Measurements from ENCODE around the gene ATP2B1.

ATP2B1 gene

GRCh38 chr12:89662623-89663022 lies 46.0 kb downstream of the ATP2B1 start:
- no peak for DNase-seq (ENCODE audit: low read depth in 1 of 2, low spot score in 1 of 2)

- no peak for DNase-seq (ENCODE audit: low read depth in 1 of 2, low spot score in 1 of 2)
Observed at GRCh38 chr12:89661706-89662330, 46.8 kb downstream of the ATP2B1 start.

GRCh38 chr12:89657739-89658138 lies 50.9 kb downstream of the ATP2B1 start:
- no peak for DNase-seq (ENCODE audit: low read depth in 1 of 2, low spot score in 1 of 2)

- no peak for DNase-seq (ENCODE audit: low read depth in 1 of 2, low spot score in 1 of 2)
Observed at GRCh38 chr12:89657066-89657465, 51.6 kb downstream of the ATP2B1 start.

- no peak for DNase-seq (ENCODE audit: low read depth in 1 of 2, low spot score in 1 of 2)
Observed at GRCh38 chr12:89655841-89656240, 52.8 kb downstream of the ATP2B1 start.

GRCh38 chr12:89651192-89651591 lies 57.4 kb downstream of the ATP2B1 start:
- DNase-seq (ENCODE audit: low read depth in 1 of 2, low spot score in 1 of 2), result no peak

GRCh38 chr12:89650239-89650638 lies 58.4 kb downstream of the ATP2B1 start:
- DNase-seq (ENCODE audit: low read depth in 1 of 2, low spot score in 1 of 2), result no peak

GRCh38 chr12:89649820-89650219 lies 58.8 kb downstream of the ATP2B1 start:
- DNase-seq (ENCODE audit: low read depth in 1 of 2, low spot score in 1 of 2), result no peak

GRCh38 chr12:89649139-89649538 lies 59.5 kb downstream of the ATP2B1 start:
- DNase-seq (ENCODE audit: low read depth in 1 of 2, low spot score in 1 of 2), result no peak

GRCh38 chr12:89648211-89648930 lies 60.3 kb downstream of the ATP2B1 start:
- DNase-seq (ENCODE audit: low read depth in 1 of 2, low spot score in 1 of 2), result no peak

GRCh38 chr12:89645434-89645833 lies 63.2 kb downstream of the ATP2B1 start:
- no peak for DNase-seq (ENCODE audit: low read depth in 1 of 2, low spot score in 1 of 2)

- no peak for DNase-seq (ENCODE audit: low read depth in 1 of 2, low spot score in 1 of 2)
Observed at GRCh38 chr12:89642959-89643358, 65.7 kb downstream of the ATP2B1 start.

- DNase-seq (ENCODE audit: low read depth in 1 of 2, low spot score in 1 of 2), result no peak
Observed at GRCh38 chr12:89636776-89637160, 71.9 kb downstream of the ATP2B1 start.

GRCh38 chr12:89636052-89636775 lies 72.4 kb downstream of the ATP2B1 start:
- no peak for DNase-seq (ENCODE audit: low read depth in 1 of 2, low spot score in 1 of 2)

- DNase-seq (ENCODE audit: low read depth in 1 of 2, low spot score in 1 of 2), result no peak
Observed at GRCh38 chr12:89634508-89634907, 74.1 kb downstream of the ATP2B1 start.

GRCh38 chr12:89632778-89633177 lies 75.9 kb downstream of the ATP2B1 start:
- DNase-seq (ENCODE audit: low read depth in 1 of 2, low spot score in 1 of 2), result no peak

- no peak for DNase-seq (ENCODE audit: low read depth in 1 of 2, low spot score in 1 of 2)
Observed at GRCh38 chr12:89622115-89622514, 86.5 kb downstream of the ATP2B1 start.

- DNase-seq (ENCODE audit: low read depth in 1 of 2, low spot score in 1 of 2), result no peak
Observed at GRCh38 chr12:89621521-89621920, 87.1 kb downstream of the ATP2B1 start.

GRCh38 chr12:89619764-89620163 lies 88.9 kb downstream of the ATP2B1 start:
- DNase-seq (ENCODE audit: low read depth in 1 of 2, low spot score in 1 of 2), result no peak

- DNase-seq (ENCODE audit: low read depth in 1 of 2, low spot score in 1 of 2), result no peak
Observed at GRCh38 chr12:89618113-89618862, 90.3 kb downstream of the ATP2B1 start.

GRCh38 chr12:89610366-89610765 lies 98.3 kb downstream of the ATP2B1 start:
- DNase-seq (ENCODE audit: low read depth in 1 of 2, low spot score in 1 of 2), result no peak

GRCh38 chr12:89603678-89604077 lies 105.0 kb downstream of the ATP2B1 start:
- DNase-seq (ENCODE audit: low read depth in 1 of 2, low spot score in 1 of 2), result no peak
